CD14-positive monocyte (primary cell): ENCODE measurements around the gene KIF1A. TPM values are rescaled to one million over a fixed set of nuclear protein-coding genes. Genes with fewer than 3 reads are reported as not detected.

Experiments used
- DNase-seq, 3 donors: peaks; one replicate each; pipeline ENCODE4 v3.0.0-alpha.2; 2011 to 2022
- H2AFZ ChIP-seq: 2 replicates; pipeline ENCODE4 v1.6.0; 2012; ENCODE audit warnings: mild to moderate bottlenecking, low read depth, low read length, inconsistent platforms; ENCODE audit not compliant: insufficient read depth, poor library complexity, severe bottlenecking
- H3K27ac ChIP-seq, 2 donors: 1 replicate in 1 of 2; 2 replicates in 1 of 2; pipeline ENCODE4 v1.5.1; 2012 to 2013; ENCODE audit warnings: low read length in 2 of 2, control low read depth in 1 of 2, inconsistent platforms in 1 of 2, low read depth in 1 of 2, mild to moderate bottlenecking in 1 of 2
- H3K27me3 ChIP-seq, 2 donors: one replicate each; pipeline versions ENCODE4 v1.6.0 to v1.6.1; 2011 to 2013; ENCODE audit warnings: low read length in 2 of 2; ENCODE audit not compliant: control insufficient read depth in 2 of 2, insufficient read depth in 2 of 2
- H3K36me3 ChIP-seq, 2 donors: replicated peaks in 1 of 2; 1 replicate in 1 of 2; 2 replicates in 1 of 2; pipeline versions ENCODE4 v1.5.1 to v1.6.1; 2012 to 2013; ENCODE audit warnings: low read length in 2 of 2, control low read depth in 1 of 2, inconsistent platforms in 1 of 2, mild to moderate bottlenecking in 1 of 2; ENCODE audit not compliant: insufficient read depth in 2 of 2, control insufficient read depth in 1 of 2
- H3K4me1 ChIP-seq, 2 donors: 1 replicate in 1 of 2; 2 replicates in 1 of 2; pipeline versions ENCODE4 v1.5.1 to v1.6.1; 2012 to 2013; ENCODE audit warnings: low read length in 2 of 2, control low read depth in 1 of 2, inconsistent platforms in 1 of 2, mild to moderate bottlenecking in 1 of 2, moderate library complexity in 1 of 2; ENCODE audit not compliant: insufficient read depth in 2 of 2, control insufficient read depth in 1 of 2
- H3K4me2 ChIP-seq: replicated peaks from 2 replicates; pipeline ENCODE3; 2012; ENCODE audit warnings: low read length, moderate library complexity, mild to moderate bottlenecking; ENCODE audit not compliant: poor library complexity, severe bottlenecking; ENCODE audit errors: extremely low read depth
- H3K4me3 ChIP-seq, 3 experiments: fragments of 200-600 bp in 1 of 3; sonication (generic) in 1 of 3; replicated peaks in 1 of 3; 1 replicate in 2 of 3; 2 replicates in 1 of 3; pipeline ENCODE4 v1.5.1; 2011 to 2013; ENCODE audit warnings: low read length in 3 of 3, mild to moderate bottlenecking in 3 of 3, control low read depth in 2 of 3, low read depth in 2 of 3, inconsistent platforms in 1 of 3, moderate library complexity in 1 of 3
- H3K79me2 ChIP-seq: 2 replicates; pipeline ENCODE4 v1.6.0; 2012; ENCODE audit warnings: mild to moderate bottlenecking, control low read depth, inconsistent platforms, low read length, moderate library complexity; ENCODE audit not compliant: insufficient read depth
- H3K9ac ChIP-seq: 2 replicates; pipeline ENCODE4 v1.6.0; 2017; ENCODE audit warnings: low read length, mild to moderate bottlenecking; ENCODE audit not compliant: insufficient read depth, poor library complexity, severe bottlenecking
- H3K9me3 ChIP-seq, 2 donors: replicated peaks in 1 of 2; 1 replicate in 1 of 2; 2 replicates in 1 of 2; pipeline versions ENCODE4 v1.5.1 to v1.6.1; 2012 to 2013; ENCODE audit warnings: low read length in 2 of 2, control low read depth in 1 of 2; ENCODE audit not compliant: control insufficient read depth in 1 of 2, insufficient read depth in 1 of 2
- H4K20me1 ChIP-seq: 2 replicates; pipeline ENCODE4 v1.6.0; 2012; ENCODE audit warnings: mild to moderate bottlenecking, low read length, control low read depth, moderate library complexity; ENCODE audit not compliant: insufficient read depth
- H3K27ac Mint-ChIP-seq, 7 donors: one replicate each; pipeline ENCODE4 v1.8.0; 2020; ENCODE audit warnings: mild to moderate bottlenecking in 7 of 7, mixed read lengths in 7 of 7, moderate library complexity in 6 of 7, inconsistent platforms in 2 of 7
- H3K27me3 Mint-ChIP-seq, 3 donors: one replicate each; pipeline ENCODE4 v1.8.0; 2021 to 2022; ENCODE audit warnings: low read depth in 3 of 3, mild to moderate bottlenecking in 3 of 3, mixed read lengths in 3 of 3, moderate library complexity in 3 of 3, inconsistent platforms in 1 of 3
- H3K36me3 Mint-ChIP-seq, 2 donors: one replicate each; pipeline ENCODE4 v1.8.0; 2020; ENCODE audit warnings: mixed read lengths in 2 of 2, inconsistent platforms in 1 of 2, mild to moderate bottlenecking in 1 of 2
- H3K4me1 Mint-ChIP-seq: one replicate; pipeline ENCODE4 v1.8.0; 2020; ENCODE audit warnings: mild to moderate bottlenecking, mixed read lengths
- H3K4me3 Mint-ChIP-seq, 2 donors: one replicate each; pipeline ENCODE4 v1.8.0; 2020; ENCODE audit warnings: mild to moderate bottlenecking in 2 of 2, mixed read lengths in 2 of 2, moderate library complexity in 1 of 2
- H3K9me3 Mint-ChIP-seq, 7 donors: one replicate each; pipeline ENCODE4 v1.8.0; 2020 to 2022; ENCODE audit warnings: mixed read lengths in 7 of 7, mild to moderate bottlenecking in 6 of 7, moderate library complexity in 6 of 7, inconsistent platforms in 2 of 7
- CTCF ChIP-seq: fragments of 200-600 bp; IDR thresholded peaks from one replicate; pipeline ENCODE4 v1.8.0; 2022; ENCODE audit warnings: antibody characterized with exemption, mild to moderate bottlenecking
- WGBS: methylation state at CpG from one replicate; pipeline ENCODE4 v1.1.5; 2013; ENCODE audit warnings: missing lambda C conversion rate; ENCODE audit not compliant: insufficient coverage; 5-methylcytosine and 5-hydroxymethylcytosine counted together
- intact Hi-C, 2 donors: fragments of 100-400 bp; cut with micrococcal nuclease; formaldehyde crosslinking; loops; one replicate each; pipeline versions ENCODE4 v1.15.0 to v1.15.1; 2023
- polyA plus RNA-seq, 3 donors: library from polyadenylated mRNA; depleted of rRNA in 1 of 3; unstranded in 2 of 3; stranded (reverse) in 1 of 3; fragments of 300-500 nt in 2 of 3; fragments of >200 nt in 1 of 3; fragmentation: Illumina TruSeq in 2 of 3; gene quantifications; 1 replicate in 2 of 3; 2 replicates in 1 of 3; pipeline ENCODE4 v1.2.3, GENCODE V29; 2012 to 2021

Gene KIF1A
- polyA plus RNA-seq, 3 donors = not detected

GRCh38 chr2:240726876-240727275 is 93.1 kb downstream of the KIF1A start:
- WGBS = 95% methylated on average over 8 of the region's 14 CpGs

GRCh38 chr2:240725671-240726070 is 94.3 kb downstream of the KIF1A start:
- Histone ChIP-seq H3K4me1 (no peaks in the 10 kb centered on the region), H3K4me2 (no peak overlapping the region), H3K79me2 (no peaks in the 10 kb centered on the region), H3K36me3 (no peaks in the 10 kb centered on the region), H3K4me3 (no peak overlapping the region), H3K27me3 (no peaks in the 10 kb centered on the region), H4K20me1 (no peaks in the 10 kb centered on the region), H3K27ac (no peak overlapping the region), H3K9ac (no peak overlapping the region), H2AFZ (no peak overlapping the region), H3K9me3 (no peaks in the 10 kb centered on the region)
- Mint-ChIP-seq H3K4me3 (no peak overlapping the region), H3K9me3 (peaks cover 0 to 2% (median 0%) of the 10 kb centered on the region in 7 donors), H3K27ac (no peak overlapping the region), H3K36me3 (no peaks in the 10 kb centered on the region), H3K27me3 (peaks cover 0 to 3% (median 1%) of the 10 kb centered on the region in 3 donors), H3K4me1 (no peaks in the 10 kb centered on the region)
- DNase-seq = no peak
- no peak for TF ChIP-seq CTCF
- intact Hi-C loops = no loop called here
- 42% methylated on average over 3 of the region's 7 CpGs for WGBS

More at GRCh38 chr2:240726876-240727275, 93.1 kb downstream of the KIF1A start:
- H3K9me3 Mint-ChIP-seq = peaks cover 0 to 2% (median 0%) of the 10 kb centered on the region in 7 donors
- H3K9ac ChIP-seq = no peak overlapping the region
- intact Hi-C loops = no loop called here
- no peaks in the 10 kb centered on the region for H4K20me1 ChIP-seq
- H3K4me2 ChIP-seq = no peak overlapping the region
- no peak overlapping the region for H2AFZ ChIP-seq
- no peak overlapping the region for H3K27ac ChIP-seq
- H3K9me3 ChIP-seq = no peaks in the 10 kb centered on the region
- H3K79me2 ChIP-seq = no peaks in the 10 kb centered on the region
- no peaks in the 10 kb centered on the region for H3K4me1 Mint-ChIP-seq
- H3K4me3 ChIP-seq = no peak overlapping the region
- no peaks in the 10 kb centered on the region for H3K27me3 ChIP-seq
- H3K36me3 ChIP-seq = no peaks in the 10 kb centered on the region
- no peaks in the 10 kb centered on the region for H3K4me1 ChIP-seq
- no peak for DNase-seq
- H3K36me3 Mint-ChIP-seq = no peaks in the 10 kb centered on the region
- TF ChIP-seq CTCF = no peak
- no peak overlapping the region for H3K4me3 Mint-ChIP-seq
- H3K27ac Mint-ChIP-seq = no peak overlapping the region
- H3K27me3 Mint-ChIP-seq = peaks cover 0 to 6% (median 3%) of the 10 kb centered on the region in 3 donors
